Body of pancreas (tissue), 4 donors: Measurements from ENCODE around the gene SHROOM2. TPM values are rescaled to one million over a fixed set of nuclear protein-coding genes. Genes with fewer than 3 reads are reported as not detected.

ENCODE experiments used
- ATAC-seq: fragments of 150-250 bp; one replicate; pipeline ENCODE4 v1.9.1; 2016
- DNase-seq, 4 donors: peaks; one replicate each; pipeline ENCODE4 v3.0.0-alpha.2; 2019
- H3K27ac ChIP-seq, 4 donors: fragments of 200-600 bp; sonication (generic); 1 replicate in 3 of 4; 2 replicates in 1 of 4; pipeline versions ENCODE4 v1.5.1 to v1.6.1; 2016 to 2019; ENCODE audit warnings: mild to moderate bottlenecking in 1 of 4, mixed read lengths in 1 of 4, moderate library complexity in 1 of 4
- H3K27me3 ChIP-seq, 2 donors: fragments of 200-600 bp; sonication (generic); one replicate each; pipeline ENCODE4 v1.6.0; 2016; ENCODE audit warnings: mild to moderate bottlenecking in 1 of 2
- H3K36me3 ChIP-seq, 2 donors: fragments of 200-600 bp; sonication (generic); replicated peaks in 1 of 2; 2 replicates each; pipeline ENCODE4 v1.5.1; 2016; ENCODE audit warnings: low read depth in 2 of 2; ENCODE audit not compliant: insufficient read depth in 1 of 2
- H3K4me1 ChIP-seq: fragments of 200-600 bp; sonication (generic); one replicate; pipeline ENCODE4 v1.6.0; 2016
- H3K4me3 ChIP-seq, 2 donors: fragments of 200-600 bp; sonication (generic); 1 replicate in 1 of 2; 2 replicates in 1 of 2; pipeline ENCODE4 v1.5.1; 2016 to 2019
- H3K9me3 ChIP-seq, 3 donors: fragments of 200-600 bp; sonication (generic); 1 replicate in 2 of 3; 2 replicates in 1 of 3; pipeline ENCODE4 v1.5.1; 2016
- POLR2A ChIP-seq, 3 donors: fragments of 450-650 bp; IDR thresholded peaks; one replicate each; pipeline ENCODE4 v1.6.1; 2016; ENCODE audit warnings: antibody characterized with exemption in 3 of 3, mild to moderate bottlenecking in 2 of 3
- WGBS, 2 donors: methylation state at CpG; one replicate each; pipeline ENCODE4 v1.1.5; 2017; 5-methylcytosine and 5-hydroxymethylcytosine counted together
- intact Hi-C: fragments of 100-400 bp; cut with DNase I; formaldehyde crosslinking; loops from one replicate; pipeline ENCODE4 v1.15.1; 2023
- total RNA-seq, 2 donors: library from RNA; depleted of rRNA; stranded (reverse); fragments of >200 nt; gene quantifications; one replicate each; pipeline ENCODE4 v1.1.0, GENCODE V29; 2016
- TF ChIP-seq, protein P1 (sequence below), 7 experiments: fragments of 450-650 bp in 4 of 7; fragments of 200-600 bp in 3 of 7; sonication (generic) in 3 of 7; IDR thresholded peaks; one replicate each; pipeline ENCODE4 v1.5.1; 2016 to 2019; ENCODE audit warnings: antibody characterized with exemption in 7 of 7

SHROOM2 gene
- total RNA-seq, 2 donors from 2014 or later, result 9.9 TPM

DNA sequence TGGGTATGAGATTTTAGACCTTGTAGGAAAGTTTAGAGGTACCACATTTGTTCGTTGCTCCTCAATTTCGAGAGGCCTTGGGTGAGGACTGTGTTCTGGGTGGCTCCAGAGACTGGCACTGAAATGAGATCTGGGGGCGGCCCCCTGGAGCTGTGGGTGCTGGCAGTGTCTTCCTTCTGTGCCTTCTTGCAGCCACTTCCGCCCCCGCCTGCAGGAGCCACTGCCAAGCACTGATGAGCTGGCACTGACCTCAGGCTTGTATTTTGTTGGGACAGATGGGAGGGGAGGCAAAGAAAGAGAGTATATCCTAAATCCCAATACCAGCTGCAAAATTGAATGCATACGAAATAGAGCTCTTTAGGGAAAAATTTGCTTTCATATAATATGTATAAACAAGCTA, 116.4 kb downstream of the SHROOM2 start:
- no peak for TF ChIP-seq POLR2A (IDR thresholded peaks at IDR 0.05)
- TF ChIP-seq, protein P1, sequence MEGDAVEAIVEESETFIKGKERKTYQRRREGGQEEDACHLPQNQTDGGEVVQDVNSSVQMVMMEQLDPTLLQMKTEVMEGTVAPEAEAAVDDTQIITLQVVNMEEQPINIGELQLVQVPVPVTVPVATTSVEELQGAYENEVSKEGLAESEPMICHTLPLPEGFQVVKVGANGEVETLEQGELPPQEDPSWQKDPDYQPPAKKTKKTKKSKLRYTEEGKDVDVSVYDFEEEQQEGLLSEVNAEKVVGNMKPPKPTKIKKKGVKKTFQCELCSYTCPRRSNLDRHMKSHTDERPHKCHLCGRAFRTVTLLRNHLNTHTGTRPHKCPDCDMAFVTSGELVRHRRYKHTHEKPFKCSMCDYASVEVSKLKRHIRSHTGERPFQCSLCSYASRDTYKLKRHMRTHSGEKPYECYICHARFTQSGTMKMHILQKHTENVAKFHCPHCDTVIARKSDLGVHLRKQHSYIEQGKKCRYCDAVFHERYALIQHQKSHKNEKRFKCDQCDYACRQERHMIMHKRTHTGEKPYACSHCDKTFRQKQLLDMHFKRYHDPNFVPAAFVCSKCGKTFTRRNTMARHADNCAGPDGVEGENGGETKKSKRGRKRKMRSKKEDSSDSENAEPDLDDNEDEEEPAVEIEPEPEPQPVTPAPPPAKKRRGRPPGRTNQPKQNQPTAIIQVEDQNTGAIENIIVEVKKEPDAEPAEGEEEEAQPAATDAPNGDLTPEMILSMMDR (IDR thresholded peaks at IDR 0.05), result no peak
- ATAC-seq (no peak), DNase-seq (no peak)
- Histone ChIP-seq H3K27ac (no peak overlapping the region), H3K4me1 (no peaks in the 10 kb centered on the region), H3K9me3 (no peaks in the 10 kb centered on the region), H3K27me3 (no peaks in the 10 kb centered on the region), H3K36me3 (no peaks in the 10 kb centered on the region), H3K4me3 (no peak overlapping the region)
- intact Hi-C loops, result no loop called here
- 85 to 88% methylated on average over 3 of the region's 6 CpGs for WGBS, 2 donors

GRCh38 chrX:9903146-9903545, 116.9 kb downstream of the SHROOM2 start:
- 56 to 78% methylated on average over 2 to 5 of the region's 5 CpGs for WGBS, 2 donors
- no peak for TF ChIP-seq POLR2A (IDR thresholded peaks at IDR 0.05)
- TF ChIP-seq, protein P1 (IDR thresholded peaks at IDR 0.05), result no peak

DNA sequence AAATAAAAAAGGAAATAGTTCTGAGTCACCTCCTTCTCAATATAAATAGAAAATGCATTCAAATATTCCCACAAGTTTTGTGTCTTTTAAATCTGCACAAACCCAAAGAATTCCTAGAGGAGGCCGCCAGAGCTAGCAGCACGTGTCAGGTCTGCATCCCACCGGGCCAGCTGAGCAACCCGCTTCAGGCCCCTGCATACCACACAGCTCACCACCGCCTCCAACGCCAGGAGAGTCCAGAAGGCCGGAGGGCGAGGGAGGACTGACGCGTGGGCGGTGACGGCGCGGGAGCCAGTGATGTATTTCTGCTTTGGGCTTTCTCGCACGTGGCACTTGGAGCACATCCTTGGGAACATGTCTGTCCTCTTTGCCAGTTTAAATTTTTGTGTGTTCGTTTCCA, 119.1 kb downstream of the SHROOM2 start:
- 84 to 96% methylated on average over 4 to 11 of the region's 17 CpGs for WGBS, 2 donors
- H3K36me3 ChIP-seq, result no peaks in the 10 kb centered on the region
- no peak overlapping the region for H3K27ac ChIP-seq
- TF ChIP-seq, protein P1 (IDR thresholded peaks at IDR 0.05), result no peak
- TF ChIP-seq POLR2A (IDR thresholded peaks at IDR 0.05), result no peak
- no peaks in the 10 kb centered on the region for H3K4me1 ChIP-seq
- no peak for ATAC-seq
- no peaks in the 10 kb centered on the region for H3K27me3 ChIP-seq
- no peaks in the 10 kb centered on the region for H3K9me3 ChIP-seq
- H3K4me3 ChIP-seq, result no peak overlapping the region
- no peak for DNase-seq
- intact Hi-C loops, result no loop called here

More at GRCh38 chrX:9903146-9903545, 116.9 kb downstream of the SHROOM2 start:
- H3K4me1 ChIP-seq, result no peaks in the 10 kb centered on the region
- H3K9me3 ChIP-seq, result no peaks in the 10 kb centered on the region
- no peak overlapping the region for H3K4me3 ChIP-seq
- ATAC-seq, result no peak
- intact Hi-C loops, result no loop called here
- DNase-seq, result no peak
- no peak overlapping the region for H3K27ac ChIP-seq
- no peaks in the 10 kb centered on the region for H3K27me3 ChIP-seq
- no peaks in the 10 kb centered on the region for H3K36me3 ChIP-seq

GRCh38 chrX:9905721-9906120, 119.5 kb downstream of the SHROOM2 start:
- Histone ChIP-seq H3K27ac (no peak overlapping the region), H3K4me1 (no peaks in the 10 kb centered on the region), H3K4me3 (no peak overlapping the region), H3K36me3 (no peaks in the 10 kb centered on the region), H3K27me3 (no peaks in the 10 kb centered on the region), H3K9me3 (no peaks in the 10 kb centered on the region)
- whole genome bisulfite sequencing, 2 donors, result 84 to 96% methylated on average over 4 to 5 of the region's 5 CpGs
- no peak for DNase-seq
- TF ChIP-seq, protein P1 (IDR thresholded peaks at IDR 0.05), result no peak
- no peak for TF ChIP-seq POLR2A (IDR thresholded peaks at IDR 0.05)
- intact Hi-C loops, result no loop called here
- ATAC-seq, result no peak

DNA sequence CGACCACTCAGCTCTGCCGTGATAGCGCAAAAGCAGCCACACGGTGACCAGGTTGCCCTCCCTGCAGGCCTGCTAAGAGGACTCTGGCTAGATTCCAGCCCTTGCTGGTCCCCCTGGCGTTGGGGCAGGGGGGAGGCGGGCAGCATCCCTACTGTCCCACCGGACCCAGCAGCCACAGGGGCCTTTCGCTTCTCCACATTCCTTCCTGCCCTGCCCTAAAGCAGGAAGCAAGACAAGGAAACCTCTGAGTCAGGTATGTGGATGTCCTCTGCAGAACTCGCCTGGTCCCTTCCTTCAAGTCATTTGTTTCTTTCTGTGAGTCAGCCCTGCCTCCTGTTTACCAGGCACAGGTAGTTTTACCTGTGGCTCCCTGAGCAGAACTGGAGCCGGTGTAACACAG, 120.7 kb downstream of the SHROOM2 start:
- H3K27ac ChIP-seq, result no peak overlapping the region
- H3K27me3 ChIP-seq, result no peaks in the 10 kb centered on the region
- no peaks in the 10 kb centered on the region for H3K9me3 ChIP-seq
- H3K36me3 ChIP-seq, result no peaks in the 10 kb centered on the region
- no peak for DNase-seq
- H3K4me1 ChIP-seq, result no peaks in the 10 kb centered on the region
- ATAC-seq, result no peak
- H3K4me3 ChIP-seq, result no peak overlapping the region
- TF ChIP-seq, protein P1 (IDR thresholded peaks at IDR 0.05), result no peak
- no peak for TF ChIP-seq POLR2A (IDR thresholded peaks at IDR 0.05)
- intact Hi-C loops, result no loop called here
- 80 to 95% methylated on average over 1 to 9 of the region's 10 CpGs for WGBS, 2 donors
